A673 (cell line): ENCODE results near the gene MMP28.

ENCODE experiments used
- CTCF ChIP-seq: fragments of 300-800, 200-600 bp; sonication (generic); conservative IDR thresholded peaks from 2 replicates; pipeline ENCODE4 v1.5.1; 2017; ENCODE audit warnings: low read depth, mild to moderate bottlenecking, antibody characterized with exemption, low read length, moderate library complexity, mixed read lengths
- EZH2 ChIP-seq: fragments of 200-600 bp; sonication (generic); IDR thresholded peaks from 2 replicates; pipeline ENCODE4 v1.6.1; 2017; ENCODE audit warnings: borderline replicate concordance, low read depth, mild to moderate bottlenecking, mixed read lengths, antibody characterized with exemption, low read length; ENCODE audit not compliant: poor library complexity, severe bottlenecking

- TF ChIP-seq CTCF, result no peak
- TF ChIP-seq EZH2, result no peak
These were observed 34.9 kb downstream of the MMP28 start, which contains the start of gene C17orf50 for GRCh38 chr17:35760587-35760986.
